GM18861 (cell line): ENCODE measurements around the gene NCOA3.

ENCODE experiments used
- ATAC-seq: cut with Tn5 transposase; IDR thresholded peaks from one replicate; pipeline ENCODE4 v1.9.1; 2021; ENCODE audit not compliant: unreplicated experiment

NCOA3 gene

GRCh38 chr20:47676219-47676721 lies 174.6 kb downstream of the NCOA3 start:
- no peak for ATAC-seq

- ATAC-seq = no peak
These were observed 175.4 kb downstream of the NCOA3 start for GRCh38 chr20:47676912-47677634.

- ATAC-seq = no peak
These were observed 176.2 kb downstream of the NCOA3 start for GRCh38 chr20:47677635-47678453.

GRCh38 chr20:47678536-47678935 lies 176.8 kb downstream of the NCOA3 start:
- no peak for ATAC-seq

- no peak for ATAC-seq
These were observed 177.8 kb downstream of the NCOA3 start for GRCh38 chr20:47679462-47679861.

- ATAC-seq = no peak
These were observed 179.3 kb downstream of the NCOA3 start for GRCh38 chr20:47680804-47681529.

GRCh38 chr20:47682028-47682783 lies 180.5 kb downstream of the NCOA3 start:
- no peak for ATAC-seq

- ATAC-seq = no peak
These were observed 181.2 kb downstream of the NCOA3 start for GRCh38 chr20:47682916-47683315.

- ATAC-seq = no peak
These were observed 182.8 kb downstream of the NCOA3 start for GRCh38 chr20:47684306-47685080.

- no peak for ATAC-seq
These were observed 184.9 kb downstream of the NCOA3 start for GRCh38 chr20:47686545-47686944.

GRCh38 chr20:47687095-47687987 lies 185.7 kb downstream of the NCOA3 start:
- no peak for ATAC-seq

- no peak for ATAC-seq
These were observed 187.0 kb downstream of the NCOA3 start for GRCh38 chr20:47688385-47689381.

- no peak for ATAC-seq
These were observed 188.0 kb downstream of the NCOA3 start for GRCh38 chr20:47689731-47690130.

- ATAC-seq = no peak
These were observed 189.9 kb downstream of the NCOA3 start for GRCh38 chr20:47691625-47692024.

GRCh38 chr20:47694021-47694818 lies 192.5 kb downstream of the NCOA3 start:
- ATAC-seq = no peak

- ATAC-seq = no peak
These were observed 195.2 kb downstream of the NCOA3 start for GRCh38 chr20:47696856-47697255.

GRCh38 chr20:47698142-47698541 lies 196.5 kb downstream of the NCOA3 start:
- ATAC-seq = no peak
